HepG2 (cell line): Measurements from ENCODE around the gene MLX. TPM values are rescaled to one million over a fixed set of nuclear protein-coding genes. Genes with fewer than 3 reads are reported as not detected.

Experiments used
- TP53 ChIP-seq: sonication (generic); formaldehyde crosslinking; conservative IDR thresholded peaks from 2 replicates; pipeline ENCODE4 v1.4.0; 2020; ENCODE audit warnings: missing genetic modification reagents
- ZNF317 ChIP-seq: sonication (generic); formaldehyde crosslinking; IDR thresholded peaks from 2 replicates; pipeline ENCODE4 v1.5.0; 2020; ENCODE audit warnings: mild to moderate bottlenecking, missing genetic modification reagents
- ZNF773 ChIP-seq: sonication (generic); formaldehyde crosslinking; IDR thresholded peaks from 2 replicates; pipeline ENCODE4 v1.4.0; 2020; ENCODE audit warnings: missing genetic modification reagents, borderline replicate concordance
- ZNF780A ChIP-seq: sonication (generic); formaldehyde crosslinking; IDR thresholded peaks from 2 replicates; pipeline ENCODE4 v1.8.0; 2022; ENCODE audit warnings: mild to moderate bottlenecking, missing genetic modification reagents, moderate library complexity
- polyA plus RNA-seq, 8 experiments: library from polyadenylated mRNA; depleted of rRNA in 3 of 8; stranded (reverse) in 7 of 8; unstranded in 1 of 8; fragments of >200 nt; fragmentation: Illumina TruSeq in 4 of 8; extraction: Trizol in 4 of 8; gene quantifications; 2 replicates each; pipeline versions ENCODE4 v1.2.1 to v1.2.3, GENCODE V29; 2011 to 2016; ENCODE audit warnings: low read depth in 4 of 8, missing spikeins in 1 of 8, mixed read lengths in 1 of 8; ENCODE audit not compliant: insufficient read depth in 1 of 8
- total RNA-seq, 5 experiments: library from RNA; depleted of rRNA; stranded (reverse); fragments of >200 nt; fragmentation: Illumina TruSeq; extraction: Trizol; gene quantifications; 2 replicates each; pipeline ENCODE4 v1.2.3, GENCODE V29; 2016; ENCODE audit warnings: low read depth in 1 of 5
- TF ChIP-seq, protein P1 (sequence below): sonication (generic); formaldehyde crosslinking; IDR thresholded peaks from 2 replicates; pipeline ENCODE4 v1.4.0; 2020; ENCODE audit warnings: missing genetic modification reagents, low read depth, mild to moderate bottlenecking, borderline replicate concordance
- TF ChIP-seq, protein P2 (sequence below): sonication (generic); formaldehyde crosslinking; IDR thresholded peaks from 2 replicates; pipeline ENCODE4 v1.5.0; 2020; ENCODE audit warnings: missing genetic modification reagents
- TF ChIP-seq, protein P3 (sequence below): sonication (generic); formaldehyde crosslinking; conservative IDR thresholded peaks from 2 replicates; pipeline ENCODE4 v1.8.0; 2022; ENCODE audit warnings: low read depth, missing genetic modification reagents
- TF ChIP-seq, protein P4 (sequence below): sonication (generic); formaldehyde crosslinking; conservative IDR thresholded peaks from 2 replicates; pipeline ENCODE4 v1.4.0; 2020; ENCODE audit warnings: missing genetic modification reagents
- TF ChIP-seq, protein P5 (sequence below): sonication (generic); formaldehyde crosslinking; IDR thresholded peaks from 2 replicates; pipeline ENCODE4 v1.4.0; 2020; ENCODE audit warnings: missing genetic modification reagents
- TF ChIP-seq, protein P6 (sequence below), 2 experiments: fragments of 450-650 bp in 1 of 2; sonication (generic) in 1 of 2; formaldehyde crosslinking in 1 of 2; IDR thresholded peaks; 2 replicates each; pipeline versions ENCODE4 v1.6.1 to v1.8.0; 2016 to 2022; ENCODE audit warnings: antibody characterized with exemption in 1 of 2, mild to moderate bottlenecking in 1 of 2, missing genetic modification reagents in 1 of 2

Gene MLX
- total and polyA plus RNA-seq, 2 of the 13 experiments (the other 11 are each of a cell fraction or from before 2014, with no cell fraction given): 38.9 to 74.4 TPM

DNA sequence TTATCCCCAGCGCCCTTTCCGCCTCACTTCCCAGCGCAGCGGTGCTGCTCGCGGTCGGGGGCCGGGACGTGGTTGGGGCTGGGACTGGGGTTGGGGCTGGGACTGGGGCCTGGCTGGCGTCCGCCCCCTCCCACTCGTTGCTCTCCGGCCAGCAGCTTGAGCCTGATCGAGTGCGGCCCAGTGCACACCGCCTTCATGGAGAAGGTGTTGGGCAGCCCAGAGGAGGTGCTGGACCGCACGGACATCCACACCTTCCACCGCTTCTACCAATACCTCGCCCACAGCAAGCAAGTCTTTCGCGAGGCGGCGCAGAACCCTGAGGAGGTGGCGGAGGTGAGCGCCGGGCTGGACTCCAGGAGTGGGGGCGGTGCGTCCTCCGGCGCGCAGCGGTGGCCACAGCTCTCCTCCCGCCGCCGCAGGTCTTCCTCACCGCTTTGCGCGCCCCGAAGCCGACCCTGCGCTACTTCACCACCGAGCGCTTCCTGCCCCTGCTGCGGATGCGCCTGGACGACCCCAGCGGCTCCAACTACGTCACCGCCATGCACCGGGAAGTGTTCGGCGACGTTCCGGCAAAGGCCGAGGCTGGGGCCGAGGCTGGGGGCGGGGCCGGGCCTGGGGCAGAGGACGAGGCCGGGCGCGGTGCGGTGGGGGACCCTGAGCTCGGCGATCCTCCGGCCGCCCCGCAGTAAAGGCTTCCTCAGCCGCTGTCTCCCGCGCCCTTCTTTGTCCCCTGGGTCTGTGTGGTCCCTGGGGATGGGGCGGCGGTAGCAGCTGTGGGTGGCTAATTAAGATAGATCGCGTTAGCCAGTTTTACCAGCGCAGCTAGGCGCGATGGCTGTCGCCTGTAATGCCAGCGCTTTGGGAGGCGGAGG lies 12.4 kb upstream of the MLX start (continued):
- TF ChIP-seq, protein P1, sequence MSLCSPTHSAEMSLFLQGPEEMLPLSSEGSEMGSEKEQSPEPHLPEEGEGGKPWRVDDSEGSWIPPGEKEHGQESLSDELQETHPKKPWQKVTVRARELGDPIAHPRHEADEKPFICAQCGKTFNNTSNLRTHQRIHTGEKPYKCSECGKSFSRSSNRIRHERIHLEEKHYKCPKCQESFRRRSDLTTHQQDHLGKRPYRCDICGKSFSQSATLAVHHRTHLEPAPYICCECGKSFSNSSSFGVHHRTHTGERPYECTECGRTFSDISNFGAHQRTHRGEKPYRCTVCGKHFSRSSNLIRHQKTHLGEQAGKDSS (CRISPR knock-in tag): peak; percentile 59; the same call in 1 of the 2 replicates
- TF ChIP-seq, protein P2, sequence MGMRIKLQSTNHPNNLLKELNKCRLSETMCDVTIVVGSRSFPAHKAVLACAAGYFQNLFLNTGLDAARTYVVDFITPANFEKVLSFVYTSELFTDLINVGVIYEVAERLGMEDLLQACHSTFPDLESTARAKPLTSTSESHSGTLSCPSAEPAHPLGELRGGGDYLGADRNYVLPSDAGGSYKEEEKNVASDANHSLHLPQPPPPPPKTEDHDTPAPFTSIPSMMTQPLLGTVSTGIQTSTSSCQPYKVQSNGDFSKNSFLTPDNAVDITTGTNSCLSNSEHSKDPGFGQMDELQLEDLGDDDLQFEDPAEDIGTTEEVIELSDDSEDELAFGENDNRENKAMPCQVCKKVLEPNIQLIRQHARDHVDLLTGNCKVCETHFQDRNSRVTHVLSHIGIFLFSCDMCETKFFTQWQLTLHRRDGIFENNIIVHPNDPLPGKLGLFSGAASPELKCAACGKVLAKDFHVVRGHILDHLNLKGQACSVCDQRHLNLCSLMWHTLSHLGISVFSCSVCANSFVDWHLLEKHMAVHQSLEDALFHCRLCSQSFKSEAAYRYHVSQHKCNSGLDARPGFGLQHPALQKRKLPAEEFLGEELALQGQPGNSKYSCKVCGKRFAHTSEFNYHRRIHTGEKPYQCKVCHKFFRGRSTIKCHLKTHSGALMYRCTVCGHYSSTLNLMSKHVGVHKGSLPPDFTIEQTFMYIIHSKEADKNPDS (CRISPR knock-in tag): peak; percentile 47; the same call in 1 of the 2 replicates
- TF ChIP-seq TP53 (CRISPR knock-in tag) (peak; percentile 53; the same call in 1 of the 2 replicates), ZNF780A (CRISPR knock-in tag) (peak; percentile 70; the same call in 1 of the 2 replicates), ZNF773 (CRISPR knock-in tag) (no peak), ZNF317 (CRISPR knock-in tag) (no peak)
- TF ChIP-seq, protein P3, sequence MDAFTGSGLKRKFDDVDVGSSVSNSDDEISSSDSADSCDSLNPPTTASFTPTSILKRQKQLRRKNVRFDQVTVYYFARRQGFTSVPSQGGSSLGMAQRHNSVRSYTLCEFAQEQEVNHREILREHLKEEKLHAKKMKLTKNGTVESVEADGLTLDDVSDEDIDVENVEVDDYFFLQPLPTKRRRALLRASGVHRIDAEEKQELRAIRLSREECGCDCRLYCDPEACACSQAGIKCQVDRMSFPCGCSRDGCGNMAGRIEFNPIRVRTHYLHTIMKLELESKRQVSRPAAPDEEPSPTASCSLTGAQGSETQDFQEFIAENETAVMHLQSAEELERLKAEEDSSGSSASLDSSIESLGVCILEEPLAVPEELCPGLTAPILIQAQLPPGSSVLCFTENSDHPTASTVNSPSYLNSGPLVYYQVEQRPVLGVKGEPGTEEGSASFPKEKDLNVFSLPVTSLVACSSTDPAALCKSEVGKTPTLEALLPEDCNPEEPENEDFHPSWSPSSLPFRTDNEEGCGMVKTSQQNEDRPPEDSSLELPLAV (CRISPR knock-in tag): peak; percentile 33; the same call in 1 of the 2 replicates
- TF ChIP-seq, protein P4, sequence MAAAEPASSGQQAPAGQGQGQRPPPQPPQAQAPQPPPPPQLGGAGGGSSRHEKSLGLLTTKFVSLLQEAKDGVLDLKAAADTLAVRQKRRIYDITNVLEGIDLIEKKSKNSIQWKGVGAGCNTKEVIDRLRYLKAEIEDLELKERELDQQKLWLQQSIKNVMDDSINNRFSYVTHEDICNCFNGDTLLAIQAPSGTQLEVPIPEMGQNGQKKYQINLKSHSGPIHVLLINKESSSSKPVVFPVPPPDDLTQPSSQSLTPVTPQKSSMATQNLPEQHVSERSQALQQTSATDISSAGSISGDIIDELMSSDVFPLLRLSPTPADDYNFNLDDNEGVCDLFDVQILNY: no peak; the same call in 1 of the 2 replicates
- TF ChIP-seq, protein P5, sequence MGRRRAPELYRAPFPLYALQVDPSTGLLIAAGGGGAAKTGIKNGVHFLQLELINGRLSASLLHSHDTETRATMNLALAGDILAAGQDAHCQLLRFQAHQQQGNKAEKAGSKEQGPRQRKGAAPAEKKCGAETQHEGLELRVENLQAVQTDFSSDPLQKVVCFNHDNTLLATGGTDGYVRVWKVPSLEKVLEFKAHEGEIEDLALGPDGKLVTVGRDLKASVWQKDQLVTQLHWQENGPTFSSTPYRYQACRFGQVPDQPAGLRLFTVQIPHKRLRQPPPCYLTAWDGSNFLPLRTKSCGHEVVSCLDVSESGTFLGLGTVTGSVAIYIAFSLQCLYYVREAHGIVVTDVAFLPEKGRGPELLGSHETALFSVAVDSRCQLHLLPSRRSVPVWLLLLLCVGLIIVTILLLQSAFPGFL (CRISPR knock-in tag): 0 out of 2 replicates have a peak, but pooled peaks have one; percentile 44
- TF ChIP-seq, protein P6, sequence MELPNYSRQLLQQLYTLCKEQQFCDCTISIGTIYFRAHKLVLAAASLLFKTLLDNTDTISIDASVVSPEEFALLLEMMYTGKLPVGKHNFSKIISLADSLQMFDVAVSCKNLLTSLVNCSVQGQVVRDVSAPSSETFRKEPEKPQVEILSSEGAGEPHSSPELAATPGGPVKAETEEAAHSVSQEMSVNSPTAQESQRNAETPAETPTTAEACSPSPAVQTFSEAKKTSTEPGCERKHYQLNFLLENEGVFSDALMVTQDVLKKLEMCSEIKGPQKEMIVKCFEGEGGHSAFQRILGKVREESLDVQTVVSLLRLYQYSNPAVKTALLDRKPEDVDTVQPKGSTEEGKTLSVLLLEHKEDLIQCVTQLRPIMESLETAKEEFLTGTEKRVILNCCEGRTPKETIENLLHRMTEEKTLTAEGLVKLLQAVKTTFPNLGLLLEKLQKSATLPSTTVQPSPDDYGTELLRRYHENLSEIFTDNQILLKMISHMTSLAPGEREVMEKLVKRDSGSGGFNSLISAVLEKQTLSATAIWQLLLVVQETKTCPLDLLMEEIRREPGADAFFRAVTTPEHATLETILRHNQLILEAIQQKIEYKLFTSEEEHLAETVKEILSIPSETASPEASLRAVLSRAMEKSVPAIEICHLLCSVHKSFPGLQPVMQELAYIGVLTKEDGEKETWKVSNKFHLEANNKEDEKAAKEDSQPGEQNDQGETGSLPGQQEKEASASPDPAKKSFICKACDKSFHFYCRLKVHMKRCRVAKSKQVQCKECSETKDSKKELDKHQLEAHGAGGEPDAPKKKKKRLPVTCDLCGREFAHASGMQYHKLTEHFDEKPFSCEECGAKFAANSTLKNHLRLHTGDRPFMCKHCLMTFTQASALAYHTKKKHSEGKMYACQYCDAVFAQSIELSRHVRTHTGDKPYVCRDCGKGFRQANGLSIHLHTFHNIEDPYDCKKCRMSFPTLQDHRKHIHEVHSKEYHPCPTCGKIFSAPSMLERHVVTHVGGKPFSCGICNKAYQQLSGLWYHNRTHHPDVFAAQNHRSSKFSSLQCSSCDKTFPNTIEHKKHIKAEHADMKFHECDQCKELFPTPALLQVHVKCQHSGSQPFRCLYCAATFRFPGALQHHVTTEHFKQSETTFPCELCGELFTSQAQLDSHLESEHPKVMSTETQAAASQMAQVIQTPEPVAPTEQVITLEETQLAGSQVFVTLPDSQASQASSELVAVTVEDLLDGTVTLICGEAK (IDR thresholded peaks at IDR 0.05): no peak
- TF ChIP-seq, protein P6 (CRISPR knock-in tag; IDR thresholded peaks at IDR 0.05): peak; percentile 56; the same call in 1 of the 2 replicates
